Upper lobe of left lung (tissue), 6 donors: ENCODE results near the gene ATP5MC2. TPM values are rescaled to one million over a fixed set of nuclear protein-coding genes. Genes with fewer than 3 reads are reported as not detected.
"Not testable (repeated sequence)": the region's sequence is repeated elsewhere in the genome, so short reads cannot be mapped to it uniquely, and the experiment has no call there.

Experiments used
- ATAC-seq, 2 donors: fragments of 200-7000 bp; cut with Tn5 transposase; one replicate each; pipeline ENCODE4 v1.9.1; 2022; ENCODE audit warnings: mild to moderate bottlenecking in 2 of 2, moderate library complexity in 2 of 2; ENCODE audit not compliant: low FRiP score in 2 of 2
- DNase-seq, 2 donors: peaks; one replicate each; pipeline ENCODE4 v3.0.0-alpha.2; 2019 to 2020
- H3K27ac ChIP-seq, 4 donors: fragments of 200-600 bp; sonication (generic); one replicate each; pipeline ENCODE4 v1.5.1; 2016 to 2019
- H3K27me3 ChIP-seq, 4 donors: fragments of 200-600 bp; sonication (generic); one replicate each; pipeline ENCODE4 v1.5.1; 2017 to 2019
- H3K36me3 ChIP-seq, 4 donors: fragments of 200-600 bp; sonication (generic); one replicate each; pipeline ENCODE4 v1.5.1; 2016 to 2019
- H3K4me1 ChIP-seq, 4 donors: fragments of 200-600 bp; sonication (generic); one replicate each; pipeline ENCODE4 v1.5.1; 2018 to 2019
- H3K4me3 ChIP-seq, 4 donors: fragments of 200-600 bp; sonication (generic); one replicate each; pipeline ENCODE4 v1.5.1; 2017 to 2019; ENCODE audit warnings: mild to moderate bottlenecking in 2 of 4, moderate library complexity in 1 of 4
- H3K9me3 ChIP-seq, 4 donors: fragments of 200-600 bp; sonication (generic); one replicate each; pipeline ENCODE4 v1.5.1; 2018 to 2019
- EP300 ChIP-seq, 4 donors: sonication (generic); formaldehyde crosslinking; IDR thresholded peaks; one replicate each; pipeline ENCODE4 v1.5.1; 2017; ENCODE audit warnings: antibody characterized with exemption in 4 of 4, control low read depth in 2 of 4
- POLR2A ChIP-seq, 4 donors: fragments of 450-650 bp; IDR thresholded peaks; one replicate each; pipeline ENCODE4 v1.5.1; 2016 to 2017; ENCODE audit warnings: antibody characterized with exemption in 4 of 4, mild to moderate bottlenecking in 2 of 4
- POLR2AphosphoS5 ChIP-seq, 2 donors: sonication (generic); formaldehyde crosslinking; IDR thresholded peaks; one replicate each; pipeline ENCODE4 v1.5.1; 2017; ENCODE audit warnings: antibody characterized with exemption in 2 of 2
- WGBS, 2 donors: methylation state at CpG; one replicate each; pipeline ENCODE4 v1.1.5; 2017 to 2018; 5-methylcytosine and 5-hydroxymethylcytosine counted together
- total RNA-seq, 6 donors: library from RNA; depleted of rRNA in 4 of 6; stranded (reverse); fragments of >200 nt in 4 of 6; gene quantifications; one replicate each; pipeline versions ENCODE4 v1.1.0 to v1.2.1, GENCODE V29; 2016 to 2021
- TF ChIP-seq, protein P1 (sequence below), 6 experiments: fragments of 450-650 bp in 4 of 6; fragments of 200-600 bp in 2 of 6; sonication (generic) in 2 of 6; IDR thresholded peaks; one replicate each; pipeline ENCODE4 v1.5.1; 2016 to 2019; ENCODE audit warnings: antibody characterized with exemption in 6 of 6
- donor health status: DM: no; HTN: no; CAD: no; lungs with moderate emphysema.
- donor health status: DM: no; HTN: yes; CAD: no; lungs with severe emphysema.

ATP5MC2 gene
- total RNA-seq, 6 donors from 2014 or later, result 140 to 273 (median 206) TPM

DNA sequence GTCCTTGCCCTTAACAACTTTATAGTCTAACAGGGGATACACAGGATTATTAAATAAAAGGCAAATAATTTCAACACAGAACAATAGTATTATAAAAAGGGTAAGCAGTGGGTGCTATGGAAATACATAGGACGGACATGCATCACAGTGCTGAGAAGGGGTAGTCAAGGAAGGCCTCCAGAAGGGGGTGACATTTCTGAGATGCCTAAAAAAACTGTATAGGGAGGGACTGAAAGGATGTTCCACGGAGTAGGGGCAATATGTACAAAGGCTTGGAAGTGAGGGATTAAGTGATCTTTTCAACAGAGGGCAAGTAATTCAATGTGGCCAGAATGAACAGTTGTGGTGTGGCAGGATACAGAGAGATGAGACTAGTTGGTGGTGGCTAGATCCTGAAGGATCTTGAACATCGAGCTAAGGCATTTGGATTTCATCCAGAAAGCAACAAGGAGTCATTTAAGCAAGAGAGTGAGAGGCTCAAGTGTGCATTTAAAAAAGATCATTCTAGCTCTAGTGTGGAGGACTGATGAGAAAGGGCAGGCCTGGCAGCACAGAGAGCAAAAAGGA, 8.9 kb upstream of the ATP5MC2 start:
- no peaks in the 10 kb centered on the region for H3K27me3 ChIP-seq
- no peak overlapping the region for H3K27ac ChIP-seq
- DNase-seq, result no peak
- H3K36me3 ChIP-seq, result no peaks in the 10 kb centered on the region
- H3K4me1 ChIP-seq, result no peaks in the 10 kb centered on the region
- no peak overlapping the region for H3K4me3 ChIP-seq
- TF ChIP-seq POLR2A (IDR thresholded peaks at IDR 0.05) (no peak), EP300 (IDR thresholded peaks at IDR 0.05) (no peak), POLR2AphosphoS5 (IDR thresholded peaks at IDR 0.05) (no peak)
- TF ChIP-seq, protein P1, sequence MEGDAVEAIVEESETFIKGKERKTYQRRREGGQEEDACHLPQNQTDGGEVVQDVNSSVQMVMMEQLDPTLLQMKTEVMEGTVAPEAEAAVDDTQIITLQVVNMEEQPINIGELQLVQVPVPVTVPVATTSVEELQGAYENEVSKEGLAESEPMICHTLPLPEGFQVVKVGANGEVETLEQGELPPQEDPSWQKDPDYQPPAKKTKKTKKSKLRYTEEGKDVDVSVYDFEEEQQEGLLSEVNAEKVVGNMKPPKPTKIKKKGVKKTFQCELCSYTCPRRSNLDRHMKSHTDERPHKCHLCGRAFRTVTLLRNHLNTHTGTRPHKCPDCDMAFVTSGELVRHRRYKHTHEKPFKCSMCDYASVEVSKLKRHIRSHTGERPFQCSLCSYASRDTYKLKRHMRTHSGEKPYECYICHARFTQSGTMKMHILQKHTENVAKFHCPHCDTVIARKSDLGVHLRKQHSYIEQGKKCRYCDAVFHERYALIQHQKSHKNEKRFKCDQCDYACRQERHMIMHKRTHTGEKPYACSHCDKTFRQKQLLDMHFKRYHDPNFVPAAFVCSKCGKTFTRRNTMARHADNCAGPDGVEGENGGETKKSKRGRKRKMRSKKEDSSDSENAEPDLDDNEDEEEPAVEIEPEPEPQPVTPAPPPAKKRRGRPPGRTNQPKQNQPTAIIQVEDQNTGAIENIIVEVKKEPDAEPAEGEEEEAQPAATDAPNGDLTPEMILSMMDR (IDR thresholded peaks at IDR 0.05), result no peak
- H3K9me3 ChIP-seq, result no peaks in the 10 kb centered on the region
- ATAC-seq, result no peak
- WGBS, 2 donors, result 68 to 70% methylated on average over 3 of the region's 3 CpGs

DNA sequence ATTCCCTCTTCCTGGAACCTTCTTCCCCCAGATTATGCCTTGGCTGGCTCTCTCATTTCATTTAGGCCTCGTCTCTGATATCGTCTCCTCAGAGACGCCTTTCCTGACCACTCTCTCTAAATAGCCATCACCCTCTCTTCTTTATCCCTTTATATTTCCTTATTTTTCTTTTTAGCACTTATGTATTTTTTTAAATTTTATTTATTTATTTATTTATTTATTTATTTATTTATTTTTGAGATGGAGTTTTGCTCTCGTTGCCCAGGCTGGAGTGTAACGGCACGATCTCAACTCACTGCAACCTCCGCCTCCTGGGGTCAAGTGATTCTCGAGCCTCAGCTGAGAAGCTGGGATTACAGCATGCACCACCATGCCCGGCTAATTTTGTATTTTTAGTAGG, 8.1 kb upstream of the ATP5MC2 start:
- TF ChIP-seq POLR2A (IDR thresholded peaks at IDR 0.05) (no peak), POLR2AphosphoS5 (IDR thresholded peaks at IDR 0.05) (no peak), EP300 (IDR thresholded peaks at IDR 0.05) (no peak)
- TF ChIP-seq, protein P1 (IDR thresholded peaks at IDR 0.05), result no peak
- H3K9me3 ChIP-seq, result no peaks in the 10 kb centered on the region
- no peaks in the 10 kb centered on the region for H3K36me3 ChIP-seq
- no peak overlapping the region for H3K27ac ChIP-seq
- no peaks in the 10 kb centered on the region for H3K4me1 ChIP-seq
- H3K4me3 ChIP-seq, result no peak overlapping the region
- no peaks in the 10 kb centered on the region for H3K27me3 ChIP-seq
- DNase-seq (no peak), ATAC-seq (no peak)
- 88 to 96% methylated on average over 9 of the region's 9 CpGs for WGBS, 2 donors

DNA sequence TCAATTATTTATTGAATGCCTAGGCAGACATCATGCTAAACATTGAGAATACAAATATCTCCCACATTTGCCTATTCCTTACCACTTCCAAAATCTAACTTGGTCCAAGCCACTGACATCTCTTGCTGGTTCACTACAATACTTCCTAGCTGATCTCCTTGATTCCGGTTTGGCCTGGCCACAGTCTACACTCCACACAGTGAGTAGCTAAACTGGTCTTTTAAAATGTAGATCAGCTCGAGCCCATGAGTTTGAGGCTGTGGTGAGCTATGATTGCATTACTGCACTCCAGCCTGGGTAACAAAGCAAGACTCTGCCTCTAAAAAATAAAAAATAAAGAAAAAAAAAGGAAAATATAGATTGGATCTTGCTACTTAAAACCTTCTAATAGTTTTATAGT, 7.6 kb upstream of the ATP5MC2 start:
- TF ChIP-seq EP300 (IDR thresholded peaks at IDR 0.05), result no peak
- no peak for TF ChIP-seq POLR2AphosphoS5 (IDR thresholded peaks at IDR 0.05)
- TF ChIP-seq, protein P1 (IDR thresholded peaks at IDR 0.05), result no peak
- TF ChIP-seq POLR2A (IDR thresholded peaks at IDR 0.05), result no peak
- ATAC-seq, result no peak
- Histone ChIP-seq H3K36me3 (no peaks in the 10 kb centered on the region), H3K27ac (no peak overlapping the region), H3K4me1 (no peaks in the 10 kb centered on the region), H3K4me3 (no peak overlapping the region), H3K27me3 (no peaks in the 10 kb centered on the region), H3K9me3 (no peaks in the 10 kb centered on the region)
- no peak for DNase-seq
- WGBS, 2 donors, result 97% methylated on average over 2 of the region's 2 CpGs

DNA sequence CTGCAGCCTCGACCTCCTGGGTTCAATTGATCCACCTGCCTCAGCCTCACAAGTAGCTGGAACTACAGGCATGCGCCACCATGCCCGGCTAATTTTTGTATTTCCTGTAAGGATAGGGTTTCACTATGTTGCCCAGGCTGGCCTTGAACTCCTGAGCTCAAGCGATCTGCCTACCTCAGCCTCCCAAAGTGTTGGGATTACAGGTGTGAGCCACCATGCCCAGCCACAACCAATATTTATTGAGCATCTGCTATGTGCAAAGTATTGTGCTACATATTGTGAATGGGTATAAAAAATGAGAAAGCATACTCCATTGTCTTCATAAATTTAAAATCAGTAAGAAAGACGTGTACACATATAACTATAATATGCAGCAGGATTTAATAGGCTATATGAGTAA, 4.2 kb upstream of the ATP5MC2 start:
- H3K4me1 ChIP-seq, result peaks cover 12 to 19% (median 16%) of the 10 kb centered on the region in 4 donors
- not testable (repeated sequence) for H3K4me3 ChIP-seq, H3K36me3 ChIP-seq, DNase-seq, ATAC-seq, H3K27me3 ChIP-seq, H3K27ac ChIP-seq, H3K9me3 ChIP-seq
- WGBS, 2 donors, result 92 to 93% methylated on average over 5 of the region's 5 CpGs

DNA sequence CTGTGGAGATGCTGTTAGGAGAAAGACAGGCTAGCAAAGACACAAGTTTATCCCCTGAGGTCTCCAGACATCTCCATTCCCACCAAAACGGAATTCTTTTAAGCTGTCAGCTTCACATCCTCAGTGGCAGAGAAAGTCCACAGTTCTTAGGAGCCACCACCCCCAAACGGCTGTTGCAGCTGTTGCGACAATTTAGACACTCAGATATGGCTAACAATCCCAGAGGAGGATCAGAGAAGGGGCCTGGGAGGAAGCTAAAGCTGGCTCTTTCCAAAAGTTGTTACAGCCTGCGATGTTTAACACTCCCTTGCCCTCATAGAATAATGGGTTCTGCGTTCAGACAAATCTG, 1.9 kb upstream of the ATP5MC2 start:
- DNase-seq (no peak), ATAC-seq (no peak)
- peaks cover 0 to 7% (median 1%) of the 10 kb centered on the region in 4 donors for H3K36me3 ChIP-seq
- H3K4me3 ChIP-seq, result peak overlapping the region in 2 of 4 donors; percentile 73 to 77
- H3K4me1 ChIP-seq, result peaks cover 18 to 31% (median 24%) of the 10 kb centered on the region in 4 donors
- TF ChIP-seq, protein P1 (IDR thresholded peaks at IDR 0.05), result no peak
- TF ChIP-seq POLR2A (IDR thresholded peaks at IDR 0.05), result no peak
- TF ChIP-seq EP300 (IDR thresholded peaks at IDR 0.05), result no peak
- no peak for TF ChIP-seq POLR2AphosphoS5 (IDR thresholded peaks at IDR 0.05)
- H3K9me3 ChIP-seq, result no peaks in the 10 kb centered on the region
- 60 to 81% methylated on average over 5 of the region's 5 CpGs for WGBS, 2 donors
- H3K27me3 ChIP-seq, result no peaks in the 10 kb centered on the region
- peak overlapping the region; percentile 89 to 95 (median 92) for H3K27ac ChIP-seq
